Measurements from ENCODE around the gene RCN2. TPM values are rescaled to one million over a fixed set of nuclear protein-coding genes. Genes with fewer than 3 reads are reported as not detected.

RCN2 gene
- total and polyA plus RNA-seq, 2 experiments from 2014 or later, result 170 to 327 TPM

GRCh38 chr15:76894174-76894573, 37.4 kb upstream of the RCN2 start:
- H3K9me2 ChIP-seq (ENCODE audit: insufficient read depth), result peaks cover 4% of the 10 kb centered on the region
- H3K27ac Mint-ChIP-seq, result no peak overlapping the region
- no peaks in the 10 kb centered on the region for H3F3A ChIP-seq (replicated peaks; ENCODE audit: low read depth)
- no peak overlapping the region for H2AFZ ChIP-seq
- H3K4me2 ChIP-seq, result no peak overlapping the region
- H3K4me3 ChIP-seq, result no peak overlapping the region
- no peaks in the 10 kb centered on the region for H4K20me1 ChIP-seq (replicated peaks; ENCODE audit: insufficient read depth)
- H3K36me3 ChIP-seq (ENCODE audit: insufficient read depth), result no peaks in the 10 kb centered on the region
- no peaks in the 10 kb centered on the region for H3K4me1 ChIP-seq (ENCODE audit: insufficient read depth)
- DNase-seq (ENCODE audit: low spot score) (no peak), ATAC-seq (no peak)
- TF ChIP-seq NANOG (IDR thresholded peaks at IDR 0.05; ENCODE audit: borderline replicate concordance), result no peak
- no peak overlapping the region for H3K27ac ChIP-seq (ENCODE audit: low read depth)
- H3K36me3 Mint-ChIP-seq (ENCODE audit: low read depth), result peaks cover 16% of the 10 kb centered on the region; the same call in 2 of the 3 replicates
- no peaks in the 10 kb centered on the region for H3K4me1 Mint-ChIP-seq
- H3K27me3 Mint-ChIP-seq (ENCODE audit: insufficient read depth, low read depth, poor library complexity), result peaks cover 4% of the 10 kb centered on the region
- peaks cover 24% of the 10 kb centered on the region for H3K9me3 Mint-ChIP-seq
- H3K4me3 Mint-ChIP-seq, result no peak overlapping the region
- H3K27me3 ChIP-seq (ENCODE audit: insufficient read depth), result no peaks in the 10 kb centered on the region
- 0 out of 2 replicates have a peak, but pooled peaks cover 4% of the 10 kb centered on the region for H3K79me2 ChIP-seq (replicated peaks; ENCODE audit: insufficient read depth)

GRCh38 chr15:76898102-76898501, 33.4 kb upstream of the RCN2 start:
- Histone ChIP-seq H3K4me3 (no peak overlapping the region), H3F3A (replicated peaks; ENCODE audit: low read depth) (no peaks in the 10 kb centered on the region), H3K4me1 (ENCODE audit: insufficient read depth) (no peaks in the 10 kb centered on the region), H3K9me2 (ENCODE audit: insufficient read depth) (peaks cover 4% of the 10 kb centered on the region), H3K4me2 (no peak overlapping the region), H2AFZ (no peak overlapping the region), H3K27ac (ENCODE audit: low read depth) (no peak overlapping the region), H4K20me1 (replicated peaks; ENCODE audit: insufficient read depth) (0 out of 2 replicates have a peak, but pooled peaks cover 3% of the 10 kb centered on the region), H3K27me3 (ENCODE audit: insufficient read depth) (no peaks in the 10 kb centered on the region), H3K36me3 (ENCODE audit: insufficient read depth) (no peaks in the 10 kb centered on the region), H3K79me2 (replicated peaks; ENCODE audit: insufficient read depth) (peaks cover 7% of the 10 kb centered on the region)
- Mint-ChIP-seq H3K4me1 (no peaks in the 10 kb centered on the region), H3K27ac (no peak overlapping the region), H3K27me3 (ENCODE audit: insufficient read depth, low read depth, poor library complexity) (peaks cover 2% of the 10 kb centered on the region), H3K9me3 (peaks cover 24% of the 10 kb centered on the region), H3K36me3 (ENCODE audit: low read depth) (peaks cover 19% of the 10 kb centered on the region; the same call in 2 of the 3 replicates), H3K4me3 (no peak overlapping the region)
- ATAC-seq (no peak), DNase-seq (ENCODE audit: low spot score) (no peak)
- TF ChIP-seq NANOG (IDR thresholded peaks at IDR 0.05; ENCODE audit: borderline replicate concordance) (no peak), POLR2AphosphoS5 (IDR thresholded peaks at IDR 0.05; ENCODE audit: low read depth) (no peak), ZNF114 (CRISPR knock-in tag; IDR thresholded peaks at IDR 0.05) (no peak), JUNB (IDR thresholded peaks at IDR 0.05; ENCODE audit: unreplicated experiment) (no peak), ZNF331 (CRISPR knock-in tag; IDR thresholded peaks at IDR 0.05; ENCODE audit: low read depth) (no peak), ZNF462 (CRISPR knock-in tag; IDR thresholded peaks at IDR 0.05) (no peak), CREB1 (CRISPR knock-in tag; IDR thresholded peaks at IDR 0.05; ENCODE audit: low read depth) (no peak), STAT1 (IDR thresholded peaks at IDR 0.05; ENCODE audit: unreplicated experiment) (no peak), EZH2 (IDR thresholded peaks at IDR 0.05; ENCODE audit: low read depth, unreplicated experiment) (no peak)
- TF ChIP-seq, protein P1, sequence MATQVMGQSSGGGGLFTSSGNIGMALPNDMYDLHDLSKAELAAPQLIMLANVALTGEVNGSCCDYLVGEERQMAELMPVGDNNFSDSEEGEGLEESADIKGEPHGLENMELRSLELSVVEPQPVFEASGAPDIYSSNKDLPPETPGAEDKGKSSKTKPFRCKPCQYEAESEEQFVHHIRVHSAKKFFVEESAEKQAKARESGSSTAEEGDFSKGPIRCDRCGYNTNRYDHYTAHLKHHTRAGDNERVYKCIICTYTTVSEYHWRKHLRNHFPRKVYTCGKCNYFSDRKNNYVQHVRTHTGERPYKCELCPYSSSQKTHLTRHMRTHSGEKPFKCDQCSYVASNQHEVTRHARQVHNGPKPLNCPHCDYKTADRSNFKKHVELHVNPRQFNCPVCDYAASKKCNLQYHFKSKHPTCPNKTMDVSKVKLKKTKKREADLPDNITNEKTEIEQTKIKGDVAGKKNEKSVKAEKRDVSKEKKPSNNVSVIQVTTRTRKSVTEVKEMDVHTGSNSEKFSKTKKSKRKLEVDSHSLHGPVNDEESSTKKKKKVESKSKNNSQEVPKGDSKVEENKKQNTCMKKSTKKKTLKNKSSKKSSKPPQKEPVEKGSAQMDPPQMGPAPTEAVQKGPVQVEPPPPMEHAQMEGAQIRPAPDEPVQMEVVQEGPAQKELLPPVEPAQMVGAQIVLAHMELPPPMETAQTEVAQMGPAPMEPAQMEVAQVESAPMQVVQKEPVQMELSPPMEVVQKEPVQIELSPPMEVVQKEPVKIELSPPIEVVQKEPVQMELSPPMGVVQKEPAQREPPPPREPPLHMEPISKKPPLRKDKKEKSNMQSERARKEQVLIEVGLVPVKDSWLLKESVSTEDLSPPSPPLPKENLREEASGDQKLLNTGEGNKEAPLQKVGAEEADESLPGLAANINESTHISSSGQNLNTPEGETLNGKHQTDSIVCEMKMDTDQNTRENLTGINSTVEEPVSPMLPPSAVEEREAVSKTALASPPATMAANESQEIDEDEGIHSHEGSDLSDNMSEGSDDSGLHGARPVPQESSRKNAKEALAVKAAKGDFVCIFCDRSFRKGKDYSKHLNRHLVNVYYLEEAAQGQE (IDR thresholded peaks at IDR 0.05; ENCODE audit: unreplicated experiment), result no peak
- TF ChIP-seq, protein P2, sequence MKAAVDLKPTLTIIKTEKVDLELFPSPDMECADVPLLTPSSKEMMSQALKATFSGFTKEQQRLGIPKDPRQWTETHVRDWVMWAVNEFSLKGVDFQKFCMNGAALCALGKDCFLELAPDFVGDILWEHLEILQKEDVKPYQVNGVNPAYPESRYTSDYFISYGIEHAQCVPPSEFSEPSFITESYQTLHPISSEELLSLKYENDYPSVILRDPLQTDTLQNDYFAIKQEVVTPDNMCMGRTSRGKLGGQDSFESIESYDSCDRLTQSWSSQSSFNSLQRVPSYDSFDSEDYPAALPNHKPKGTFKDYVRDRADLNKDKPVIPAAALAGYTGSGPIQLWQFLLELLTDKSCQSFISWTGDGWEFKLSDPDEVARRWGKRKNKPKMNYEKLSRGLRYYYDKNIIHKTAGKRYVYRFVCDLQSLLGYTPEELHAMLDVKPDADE (IDR thresholded peaks at IDR 0.05), result no peak
